Activated T-helper 17 cell treated with anti-CD3 and anti-CD28 coated beads, Interleukin-2, amount 50 U/mL, for 72 hours (primary cell): ENCODE results near the gene SUPT3H. TPM values are rescaled to one million over a fixed set of nuclear protein-coding genes. Genes with fewer than 3 reads are reported as not detected.
A peak's percentile ranks its signal among the peaks of the same experiment; 100 is the strongest.

ENCODE experiments used
- ATAC-seq: fragments of 150-1000 bp; cut with Tn5 transposase; replicated peaks from 2 replicates; pipeline ENCODE4 v1.10.0; 2021; ENCODE audit warnings: mild to moderate bottlenecking, moderate library complexity
- H3K27ac Mint-ChIP-seq: one replicate; pipeline ENCODE4 v1.8.0; 2022; ENCODE audit warnings: mixed read lengths
- H3K27me3 Mint-ChIP-seq: one replicate; pipeline ENCODE4 v1.8.0; 2022; ENCODE audit warnings: mixed read lengths
- H3K36me3 Mint-ChIP-seq: one replicate; pipeline ENCODE4 v1.8.0; 2022; ENCODE audit warnings: low read depth, mild to moderate bottlenecking, mixed read lengths
- H3K4me1 Mint-ChIP-seq: one replicate; pipeline ENCODE4 v1.8.0; 2022; ENCODE audit warnings: mixed read lengths
- H3K4me3 Mint-ChIP-seq: one replicate; pipeline ENCODE4 v1.8.0; 2022; ENCODE audit warnings: mild to moderate bottlenecking, mixed read lengths
- H3K9me3 Mint-ChIP-seq: one replicate; pipeline ENCODE4 v1.8.0; 2022; ENCODE audit warnings: mixed read lengths
- total RNA-seq, 2 donors: library from RNA; stranded (reverse); gene quantifications; one replicate each; pipeline ENCODE4 v1.2.3, GENCODE V29; 2022

The SUPT3H gene
- total RNA-seq, 2 donors from 2014 or later = 12.1 to 20.0 TPM

GRCh38 chr6:44805238-44805846 lies 572.4 kb downstream of the SUPT3H start:
- Mint-ChIP-seq H3K4me3 (no peak overlapping the region), H3K9me3 (no peaks in the 10 kb centered on the region), H3K27me3 (no peaks in the 10 kb centered on the region), H3K4me1 (peaks cover 9% of the 10 kb centered on the region), H3K27ac (no peak overlapping the region), H3K36me3 (no peaks in the 10 kb centered on the region)
- no peak for ATAC-seq

- Mint-ChIP-seq H3K36me3 (no peaks in the 10 kb centered on the region), H3K9me3 (no peaks in the 10 kb centered on the region), H3K27me3 (no peaks in the 10 kb centered on the region), H3K27ac (no peak overlapping the region), H3K4me1 (peaks cover 9% of the 10 kb centered on the region), H3K4me3 (no peak overlapping the region)
- no peak for ATAC-seq
Measured at GRCh38 chr6:44804546-44805159, 573.1 kb downstream of the SUPT3H start.

- Mint-ChIP-seq H3K4me3 (no peak overlapping the region), H3K4me1 (peaks cover 3% of the 10 kb centered on the region), H3K27me3 (no peaks in the 10 kb centered on the region), H3K36me3 (no peaks in the 10 kb centered on the region), H3K9me3 (no peaks in the 10 kb centered on the region), H3K27ac (no peak overlapping the region)
- no peak for ATAC-seq
Measured at GRCh38 chr6:44804016-44804415, 573.7 kb downstream of the SUPT3H start.

GRCh38 chr6:44800784-44801592 lies 576.7 kb downstream of the SUPT3H start:
- H3K27ac Mint-ChIP-seq = no peak overlapping the region
- ATAC-seq = no peak

DNA sequence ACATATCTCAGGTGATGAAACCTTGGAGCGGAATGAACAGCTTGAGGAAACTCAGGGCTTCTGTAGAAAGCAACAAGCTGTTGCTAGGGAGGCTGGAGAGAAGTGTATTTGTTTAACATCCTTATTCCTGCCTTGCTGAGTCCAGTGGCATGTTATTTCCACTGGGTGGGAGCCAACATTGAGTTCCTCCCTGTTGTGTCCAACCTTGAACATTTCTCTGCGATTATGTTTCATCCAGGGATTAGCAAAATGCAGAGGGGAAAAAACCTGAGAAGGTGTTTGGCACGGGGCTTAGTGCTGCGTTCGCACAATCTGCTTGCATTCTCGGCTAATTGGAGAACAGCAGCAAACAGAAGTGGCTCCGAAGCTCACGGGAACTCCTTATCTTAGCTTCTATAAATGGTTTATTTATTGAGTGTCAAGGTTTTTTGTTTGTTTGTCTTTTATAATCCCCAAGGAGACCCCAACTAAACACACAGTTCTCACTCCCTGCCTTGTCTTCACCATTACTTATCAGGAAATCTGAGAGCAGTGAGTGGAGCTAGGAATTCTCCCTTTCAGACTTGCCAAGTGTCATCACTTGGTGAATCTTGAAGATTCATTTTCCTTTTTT lies 577.5 kb downstream of the SUPT3H start:
- Mint-ChIP-seq H3K9me3 (peaks cover 4% of the 10 kb centered on the region), H3K27ac (no peak overlapping the region), H3K36me3 (no peaks in the 10 kb centered on the region), H3K4me1 (no peaks in the 10 kb centered on the region), H3K4me3 (no peak overlapping the region), H3K27me3 (peaks cover 9% of the 10 kb centered on the region)
- ATAC-seq = no peak

More at GRCh38 chr6:44800784-44801592, 576.7 kb downstream of the SUPT3H start:
- Mint-ChIP-seq H3K4me3 (no peak overlapping the region), H3K27me3 (peaks cover 4% of the 10 kb centered on the region), H3K36me3 (no peaks in the 10 kb centered on the region), H3K4me1 (no peaks in the 10 kb centered on the region), H3K9me3 (peaks cover 2% of the 10 kb centered on the region)

- Mint-ChIP-seq H3K4me1 (no peaks in the 10 kb centered on the region), H3K36me3 (no peaks in the 10 kb centered on the region), H3K27me3 (peaks cover 13% of the 10 kb centered on the region), H3K4me3 (no peak overlapping the region), H3K9me3 (peaks cover 4% of the 10 kb centered on the region), H3K27ac (no peak overlapping the region)
- no peak for ATAC-seq
Measured at GRCh38 chr6:44797746-44798145, 580.0 kb downstream of the SUPT3H start.

GRCh38 chr6:44795326-44795725 lies 582.4 kb downstream of the SUPT3H start:
- ATAC-seq = no peak
- H3K4me1 Mint-ChIP-seq = no peaks in the 10 kb centered on the region
- H3K27me3 Mint-ChIP-seq = peaks cover 17% of the 10 kb centered on the region
- no peaks in the 10 kb centered on the region for H3K36me3 Mint-ChIP-seq
- H3K4me3 Mint-ChIP-seq = no peak overlapping the region
- H3K9me3 Mint-ChIP-seq = peaks cover 7% of the 10 kb centered on the region
- H3K27ac Mint-ChIP-seq = no peak overlapping the region

- Mint-ChIP-seq H3K36me3 (no peaks in the 10 kb centered on the region), H3K4me1 (peaks cover 8% of the 10 kb centered on the region), H3K27me3 (peaks cover 8% of the 10 kb centered on the region), H3K27ac (no peak overlapping the region), H3K4me3 (no peak overlapping the region), H3K9me3 (peaks cover 7% of the 10 kb centered on the region)
- ATAC-seq = no peak
Measured at GRCh38 chr6:44789806-44790205, 587.9 kb downstream of the SUPT3H start.

DNA sequence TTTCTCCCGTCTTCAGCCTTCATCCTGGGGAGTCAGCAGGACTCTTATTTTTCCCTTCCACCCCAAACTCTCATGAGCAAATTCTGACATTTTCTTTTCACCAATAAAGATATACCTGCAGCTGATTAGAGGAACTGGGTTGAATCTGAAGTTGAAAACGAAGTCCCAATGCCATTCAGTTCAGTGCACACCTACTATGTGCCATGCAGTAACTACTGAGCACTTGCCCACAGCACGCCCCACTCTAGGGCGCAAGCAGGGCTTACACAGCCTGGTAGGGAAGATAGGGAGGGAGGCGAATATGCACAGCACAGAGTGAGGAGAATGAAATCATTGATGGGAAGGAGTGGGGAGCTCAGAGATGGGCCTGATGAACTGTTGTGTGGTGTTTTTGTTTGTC lies 588.7 kb downstream of the SUPT3H start:
- Mint-ChIP-seq H3K27me3 (peaks cover 8% of the 10 kb centered on the region), H3K4me1 (peaks cover 8% of the 10 kb centered on the region), H3K9me3 (peaks cover 7% of the 10 kb centered on the region), H3K27ac (no peak overlapping the region), H3K36me3 (no peaks in the 10 kb centered on the region), H3K4me3 (no peak overlapping the region)
- no peak for ATAC-seq

DNA sequence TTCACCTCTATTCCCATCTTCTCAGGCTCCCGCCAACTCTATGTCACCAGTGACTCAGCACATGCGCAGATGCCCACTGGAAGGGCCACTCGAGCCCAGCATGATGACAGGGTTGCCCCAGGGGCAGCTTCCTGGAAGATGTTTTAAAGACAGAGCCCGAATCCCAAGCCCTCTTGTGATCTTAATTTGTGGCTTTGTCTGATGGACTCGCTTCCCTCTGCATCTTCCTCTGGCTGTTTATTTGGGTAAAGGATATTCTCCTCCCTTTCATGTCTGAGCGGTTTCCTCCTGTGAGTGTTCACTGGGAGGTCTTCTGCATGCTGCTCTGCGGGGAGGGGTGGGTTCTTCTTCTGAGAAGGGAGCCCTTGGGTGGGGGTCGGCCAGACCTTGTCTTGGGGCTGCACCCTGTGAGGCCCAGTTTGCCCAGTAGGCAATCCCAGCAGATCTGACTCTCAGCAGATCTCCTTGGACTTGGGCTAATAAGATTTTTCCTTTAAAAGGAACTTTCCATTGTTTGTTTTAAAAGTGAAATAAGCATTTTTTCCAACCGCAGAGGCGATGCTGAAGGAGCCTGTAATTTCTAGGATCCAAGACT lies 589.2 kb downstream of the SUPT3H start:
- peak overlapping the region; percentile 43 for H3K4me3 Mint-ChIP-seq
- no peak overlapping the region for H3K27ac Mint-ChIP-seq
- ATAC-seq = no peak
- H3K4me1 Mint-ChIP-seq = peaks cover 8% of the 10 kb centered on the region
- no peaks in the 10 kb centered on the region for H3K36me3 Mint-ChIP-seq
- peaks cover 7% of the 10 kb centered on the region for H3K9me3 Mint-ChIP-seq
- peaks cover 8% of the 10 kb centered on the region for H3K27me3 Mint-ChIP-seq

- H3K4me3 Mint-ChIP-seq = peak overlapping the region; percentile 43
Measured at GRCh38 chr6:44787254-44787834, 590.4 kb downstream of the SUPT3H start.

GRCh38 chr6:44785130-44785529 lies 592.6 kb downstream of the SUPT3H start:
- Mint-ChIP-seq H3K9me3 (peaks cover 4% of the 10 kb centered on the region), H3K27ac (no peak overlapping the region), H3K36me3 (no peaks in the 10 kb centered on the region), H3K4me1 (peaks cover 8% of the 10 kb centered on the region), H3K27me3 (no peaks in the 10 kb centered on the region), H3K4me3 (no peak overlapping the region)
- ATAC-seq = no peak

More at GRCh38 chr6:44787254-44787834, 590.4 kb downstream of the SUPT3H start:
- Mint-ChIP-seq H3K9me3 (peaks cover 7% of the 10 kb centered on the region), H3K27me3 (peaks cover 4% of the 10 kb centered on the region), H3K36me3 (no peaks in the 10 kb centered on the region), H3K27ac (peak overlapping the region; percentile 69), H3K4me1 (peaks cover 8% of the 10 kb centered on the region)
- peak; percentile 98 for ATAC-seq

DNA sequence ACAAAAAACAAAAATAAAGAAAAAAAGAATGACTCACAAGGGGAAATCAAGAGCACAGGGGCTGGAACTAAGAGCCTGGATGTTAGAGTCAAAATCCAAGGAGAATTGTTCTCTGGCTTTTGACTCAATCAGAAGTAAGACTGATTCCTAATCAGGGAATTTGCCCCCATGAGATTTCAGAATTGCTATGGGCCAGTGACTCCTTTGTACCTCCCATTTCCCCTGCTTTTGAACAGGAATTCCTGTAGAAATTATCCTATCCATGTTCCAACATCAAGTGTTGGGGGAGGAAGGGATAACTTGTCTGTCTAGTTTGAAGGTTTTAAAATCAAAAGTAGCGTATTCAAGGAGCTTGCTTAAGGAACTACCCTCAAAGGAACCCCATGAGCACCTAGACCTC lies 593.5 kb downstream of the SUPT3H start:
- Mint-ChIP-seq H3K27ac (no peak overlapping the region), H3K27me3 (no peaks in the 10 kb centered on the region), H3K4me1 (peaks cover 8% of the 10 kb centered on the region), H3K9me3 (peaks cover 4% of the 10 kb centered on the region), H3K36me3 (no peaks in the 10 kb centered on the region), H3K4me3 (no peak overlapping the region)
- no peak for ATAC-seq

DNA sequence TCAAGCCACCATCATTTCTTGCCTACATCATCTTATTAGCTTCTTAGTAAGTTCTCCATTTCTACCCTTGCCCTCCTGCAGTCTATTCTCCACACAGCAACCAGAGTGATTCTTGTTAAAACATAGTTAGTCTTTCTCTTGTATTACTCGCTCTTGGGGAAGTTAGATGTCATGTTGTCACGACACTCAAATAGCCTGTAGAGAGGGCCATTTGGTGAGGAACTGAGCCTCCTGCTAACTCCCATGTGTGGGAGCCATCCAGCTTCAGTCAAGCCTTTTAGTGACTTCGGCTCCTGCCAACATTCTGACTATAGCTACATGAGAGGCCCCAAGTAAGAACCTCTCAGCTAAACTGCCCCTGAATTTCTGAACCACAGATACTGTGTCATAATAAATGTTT lies 594.8 kb downstream of the SUPT3H start:
- peaks cover 8% of the 10 kb centered on the region for H3K4me1 Mint-ChIP-seq
- H3K9me3 Mint-ChIP-seq = peaks cover 4% of the 10 kb centered on the region
- H3K36me3 Mint-ChIP-seq = no peaks in the 10 kb centered on the region
- H3K27me3 Mint-ChIP-seq = no peaks in the 10 kb centered on the region
- H3K4me3 Mint-ChIP-seq = no peak overlapping the region
- no peak overlapping the region for H3K27ac Mint-ChIP-seq
- no peak for ATAC-seq
